GM12878 (cell line): Measurements from ENCODE around the gene GRIN2C. TPM values are rescaled to one million over a fixed set of nuclear protein-coding genes. Genes with fewer than 3 reads are reported as not detected.
A peak's percentile ranks its signal among the peaks of the same experiment; 100 is the strongest.

ENCODE experiments used
- ATAC-seq: fragments of 200-7000 bp; cut with Tn5 transposase; 3 replicates; pipeline ENCODE4 v1.9.1; 2020; ENCODE audit warnings: mild to moderate bottlenecking, moderate library complexity
- BruUV-seq: library from RNA; stranded (reverse); fragments of 400-500 nt; replicated peaks from 2 replicates; lab custom pipeline; 2021; lab: Mats Ljungman, UMichigan
- CTCF ChIA-PET: fragments of 300-600 bp; sonication (Branson Sonifier 250); formaldehyde crosslinking; extraction: SDS; loops from one replicate; lab custom pipeline; 2021; ENCODE audit warnings: inconsistent platforms; lab: Yijun Ruan, JAX
- POLR2A ChIA-PET: fragments of 350-600 bp; formaldehyde crosslinking; extraction: SDS; loops from one replicate; lab custom pipeline; 2021; ENCODE audit warnings: inconsistent platforms; lab: Charles Lee
- RAD21 ChIA-PET: fragments of 300-600 bp; sonication (Branson Sonifier 250); formaldehyde crosslinking; loops from one replicate; lab custom pipeline; 2023; ENCODE audit warnings: antibody characterized with exemption; ENCODE audit not compliant: unreplicated experiment; lab: Charles Lee
- SMC1A ChIA-PET: fragments of 300-600 bp; sonication (Branson Sonifier 250); formaldehyde crosslinking; loops from one replicate; lab custom pipeline; 2023; ENCODE audit not compliant: unreplicated experiment, uncharacterized antibody; lab: Charles Lee
- DNase-seq: peaks from one replicate; pipeline ENCODE4 v3.0.0-alpha.2; 2011; ENCODE audit warnings: low read depth, low spot score
- FAIRE-seq: peaks from 3 replicates; lab custom pipeline; 2011; peaks lifted over from hg19 to GRCh38; lab: Jason Lieb, UNC
- H2AFZ ChIP-seq: 2 replicates; pipeline ENCODE4 v1.6.0; 2011; ENCODE audit warnings: low read depth, low read length, control low read depth; ENCODE audit not compliant: control insufficient read depth
- H3K27ac ChIP-seq: 2 replicates; pipeline ENCODE4 v1.5.1; 2011; ENCODE audit warnings: control low read depth; ENCODE audit not compliant: control insufficient read depth, insufficient read depth
- H3K27me3 ChIP-seq, 2 experiments: replicated peaks in 1 of 2; 2 replicates each; pipeline versions ENCODE4 v1.6.0 to v1.6.1; 2011; ENCODE audit warnings: low read length in 1 of 2; ENCODE audit not compliant: control insufficient read depth in 2 of 2, insufficient read depth in 2 of 2
- H3K36me3 ChIP-seq, 2 experiments: 2 replicates each; pipeline ENCODE4 v1.5.1; 2011; ENCODE audit warnings: low read length in 1 of 2; ENCODE audit not compliant: control insufficient read depth in 2 of 2, insufficient read depth in 2 of 2
- H3K4me1 ChIP-seq: 2 replicates; pipeline ENCODE4 v1.6.1; 2011; ENCODE audit warnings: mild to moderate bottlenecking, low read length, moderate library complexity, mixed read lengths; ENCODE audit not compliant: control insufficient read depth, insufficient read depth
- H3K4me2 ChIP-seq: 2 replicates; pipeline ENCODE4 v1.6.0; 2011; ENCODE audit warnings: control low read depth; ENCODE audit not compliant: control insufficient read depth, insufficient read depth
- H3K4me3 ChIP-seq: fragments of 200-600 bp; sonication (generic); 2 replicates; pipeline ENCODE4 v1.5.1; 2016
- H3K79me2 ChIP-seq: 2 replicates; pipeline ENCODE4 v1.6.0; 2011; ENCODE audit warnings: low read length; ENCODE audit not compliant: control insufficient read depth, insufficient read depth
- H3K9ac ChIP-seq: 2 replicates; pipeline ENCODE4 v1.8.0; 2011; ENCODE audit warnings: low read length, control low read depth, mixed read lengths; ENCODE audit not compliant: control insufficient read depth, insufficient read depth
- H3K9me3 ChIP-seq: replicated peaks from 3 replicates; pipeline ENCODE4 v1.5.1; 2011; ENCODE audit warnings: mild to moderate bottlenecking, low read length; ENCODE audit not compliant: control insufficient read depth, insufficient read depth
- H4K20me1 ChIP-seq: 2 replicates; pipeline ENCODE4 v1.6.0; 2011; ENCODE audit not compliant: control insufficient read depth, insufficient read depth
- CHD1 ChIP-seq: IDR thresholded peaks from 2 replicates; pipeline ENCODE4 v1.6.1; 2012; ENCODE audit warnings: low read depth, low read length, improper control_type of control experiment
- DPF2 ChIP-seq: fragments of 450-650 bp; IDR thresholded peaks from 2 replicates; pipeline ENCODE4 v1.6.1; 2017; ENCODE audit warnings: mild to moderate bottlenecking
- EZH2 ChIP-seq: IDR thresholded peaks from 2 replicates; pipeline ENCODE4 v1.6.1; 2012; ENCODE audit warnings: low read depth, mild to moderate bottlenecking, control low read depth, inconsistent platforms, low read length, borderline replicate concordance; ENCODE audit not compliant: control insufficient read depth
- GATAD2B ChIP-seq: fragments of 450-650 bp; conservative IDR thresholded peaks from 2 replicates; pipeline ENCODE4 v1.6.1; 2017; ENCODE audit warnings: low read depth, mild to moderate bottlenecking, moderate library complexity
- IKZF1 ChIP-seq: fragments of 450-650 bp; conservative IDR thresholded peaks from 2 replicates; pipeline ENCODE4 v1.6.1; 2017; ENCODE audit warnings: antibody characterized with exemption, mild to moderate bottlenecking
- IRF4 ChIP-seq: IDR thresholded peaks from 2 replicates; pipeline ENCODE4 v1.6.1; 2011; ENCODE audit warnings: low read depth, low read length
- LARP7 ChIP-seq: fragments of 450-650 bp; IDR thresholded peaks from 2 replicates; pipeline ENCODE4 v1.6.1; 2017; ENCODE audit warnings: mild to moderate bottlenecking
- MEF2A ChIP-seq: IDR thresholded peaks from 2 replicates; pipeline ENCODE4 v1.6.1; 2011; ENCODE audit warnings: low read depth, mild to moderate bottlenecking, low read length, moderate library complexity; ENCODE audit not compliant: insufficient read depth
- MYB ChIP-seq: fragments of 150-350 bp; IDR thresholded peaks from 2 replicates; pipeline ENCODE4 v1.6.1; 2014; ENCODE audit warnings: mild to moderate bottlenecking, low read depth, low read length, borderline replicate concordance
- NBN ChIP-seq: fragments of 450-650 bp; IDR thresholded peaks from 2 replicates; pipeline ENCODE4 v1.6.1; 2016
- NKRF ChIP-seq: fragments of 450-650 bp; conservative IDR thresholded peaks from 2 replicates; pipeline ENCODE4 v1.6.1; 2017; ENCODE audit warnings: mild to moderate bottlenecking, moderate library complexity
- PML ChIP-seq: IDR thresholded peaks from 2 replicates; pipeline ENCODE4 v1.6.1; 2012; ENCODE audit warnings: low read length, inconsistent platforms
- SRF ChIP-seq, 2 experiments: IDR thresholded peaks; 2 replicates each; pipeline ENCODE4 v1.6.1; 2011; ENCODE audit warnings: low read depth in 2 of 2, low read length in 2 of 2, mild to moderate bottlenecking in 1 of 2, moderate library complexity in 1 of 2
- ZNF274 ChIP-seq: IDR thresholded peaks from one replicate; pipeline ENCODE4 v1.8.0; 2011; ENCODE audit not compliant: insufficient read length, insufficient read depth
- ZNF384 ChIP-seq: IDR thresholded peaks from 2 replicates; pipeline ENCODE4 v1.6.1; 2012; ENCODE audit warnings: low read depth, mild to moderate bottlenecking, low read length, improper control_type of control experiment, borderline replicate concordance
- WGBS: methylation state at CpG from one replicate; pipeline ENCODE4 v1.1.6; 2016; ENCODE audit warnings: low lambda C conversion rate; ENCODE audit not compliant: insufficient replicate concordance, insufficient coverage; ENCODE audit errors: missing lambda C conversion rate; 5-methylcytosine and 5-hydroxymethylcytosine counted together
- in situ Hi-C: fragments of 300-500 bp; cut with MboI; formaldehyde crosslinking; loops from 9 replicates; pipeline ENCODE4 v1.14.3; 2018; ENCODE audit warnings: mixed read lengths
- intact Hi-C: fragments of 100-400 bp; cut with micrococcal nuclease; formaldehyde crosslinking; loops from one replicate; pipeline ENCODE4 v1.14.2; 2022; ENCODE audit not compliant: unreplicated experiment
- polyA plus RNA-seq, 11 experiments: library from polyadenylated mRNA; depleted of rRNA in 4 of 11; unstranded in 6 of 11; stranded (reverse) in 5 of 11; fragments of >200 nt; fragmentation: Nextera tagmentation in 4 of 11; fragmentation: Illumina TruSeq in 1 of 11; extraction: Ambion mirVana in 4 of 11; extraction: Trizol in 1 of 11; gene quantifications; 1 replicate in 1 of 11; 2 replicates in 10 of 11; pipeline versions ENCODE4 v1.2.1 to v1.2.3, GENCODE V29; 2011 to 2016; ENCODE audit warnings: inconsistent platforms in 2 of 11, missing spikeins in 2 of 11, low read depth in 1 of 11
- total RNA-seq, 4 experiments: library from RNA; depleted of rRNA in 3 of 4; stranded (reverse); fragments of >200 nt in 3 of 4; fragmentation: Illumina TruSeq in 1 of 4; extraction: Trizol in 1 of 4; gene quantifications; 2 replicates each; pipeline versions ENCODE4 v1.2.1 to v1.2.3, GENCODE V29; 2013 to 2021
- TF ChIP-seq, protein P1 (sequence below): fragments of 450-650 bp; IDR thresholded peaks from 2 replicates; pipeline ENCODE4 v1.6.1; 2017; ENCODE audit warnings: mild to moderate bottlenecking

GRIN2C gene
- total and polyA plus RNA-seq, 10 of the 15 experiments (the other 5 are each of a cell fraction or from before 2014, with no cell fraction given) = 0.01 to 0.20 (median 0.11) TPM; not detected in 2

DNA sequence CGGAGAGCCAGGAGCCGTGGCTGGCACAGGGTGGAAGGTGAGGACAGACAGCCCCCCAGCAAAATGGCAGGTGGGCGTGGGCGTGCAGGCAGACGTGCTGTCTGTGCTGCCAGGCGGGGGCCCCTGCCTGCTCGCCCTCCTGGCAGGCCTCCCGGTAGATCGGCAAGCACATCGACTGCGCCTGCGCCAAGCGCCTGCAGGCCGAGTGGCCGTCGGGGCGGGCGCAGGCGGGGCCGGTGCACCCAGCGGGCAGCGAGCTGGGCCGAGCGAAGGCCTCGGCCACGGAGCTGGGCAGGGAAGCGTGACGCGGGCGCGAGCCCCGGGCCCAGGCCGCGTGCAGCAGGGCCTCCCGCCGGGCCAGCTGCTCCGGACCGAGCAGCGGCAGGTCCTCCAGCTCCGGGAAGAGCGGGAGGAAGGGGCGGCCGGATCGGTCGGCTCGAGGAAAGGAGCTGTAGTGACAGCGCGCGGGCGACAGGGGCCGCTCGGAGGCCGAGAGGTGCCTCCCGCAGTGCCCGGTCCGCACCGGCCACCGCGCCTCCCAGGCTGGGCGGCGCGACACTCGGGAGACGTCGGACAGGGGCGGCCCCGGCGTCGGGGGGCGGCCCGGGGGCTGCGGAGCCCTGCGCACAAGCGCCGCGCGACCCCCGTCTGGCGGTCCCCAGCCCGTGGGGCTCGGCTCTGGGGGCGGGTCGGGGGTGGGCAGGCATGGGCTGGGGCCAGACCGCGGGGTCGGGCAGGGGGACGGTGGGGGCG lies 16.9 kb downstream of the GRIN2C start (continued):
- TF ChIP-seq IKZF1 (peak; percentile 73), CHD1 (no peak), EZH2 (no peak), PML (no peak), GATAD2B (0 out of 2 replicates have a peak, but pooled peaks have one; percentile 33)

- Histone ChIP-seq H3K9ac (no peak overlapping the region), H3K4me2 (no peak overlapping the region), H3K4me1 (peaks cover 4% of the 10 kb centered on the region), H2AFZ (no peak overlapping the region), H3K9me3 (no peaks in the 10 kb centered on the region), H3K4me3 (no peak overlapping the region), H3K36me3 (no peaks in the 10 kb centered on the region; a peak in 1 of 4 replicates), H3K79me2 (no peaks in the 10 kb centered on the region), H3K27ac (no peak overlapping the region), H3K27me3 (no peaks in the 10 kb centered on the region), H4K20me1 (no peaks in the 10 kb centered on the region)
- in situ Hi-C loops (no loop called here), intact Hi-C loops (no loop called here)
- FAIRE-seq (no peak), ATAC-seq (no peak), DNase-seq (no peak)
- POLR2A ChIA-PET = no interaction called here
- no TSS peak for BruUV-seq
- CTCF ChIA-PET = interaction anchor here (0.7 to 1.6 kb wide), 3 partner anchors 20 to 51 kb away, joined by 4 read pairs; no protein-coding TSS in a partner anchor
- 54% methylated on average over 8 of the region's 8 CpGs for WGBS
- TF ChIP-seq ZNF384 (no peak), MYB (no peak), LARP7 (no peak), SRF (IDR thresholded peaks at IDR 0.05; ENCODE audit: low read depth in 2 of 2, low read length in 2 of 2) (no peak), MEF2A (no peak), NKRF (no peak), ZNF274 (no peak), DPF2 (no peak), NBN (no peak), IRF4 (no peak)
- TF ChIP-seq, protein P1, sequence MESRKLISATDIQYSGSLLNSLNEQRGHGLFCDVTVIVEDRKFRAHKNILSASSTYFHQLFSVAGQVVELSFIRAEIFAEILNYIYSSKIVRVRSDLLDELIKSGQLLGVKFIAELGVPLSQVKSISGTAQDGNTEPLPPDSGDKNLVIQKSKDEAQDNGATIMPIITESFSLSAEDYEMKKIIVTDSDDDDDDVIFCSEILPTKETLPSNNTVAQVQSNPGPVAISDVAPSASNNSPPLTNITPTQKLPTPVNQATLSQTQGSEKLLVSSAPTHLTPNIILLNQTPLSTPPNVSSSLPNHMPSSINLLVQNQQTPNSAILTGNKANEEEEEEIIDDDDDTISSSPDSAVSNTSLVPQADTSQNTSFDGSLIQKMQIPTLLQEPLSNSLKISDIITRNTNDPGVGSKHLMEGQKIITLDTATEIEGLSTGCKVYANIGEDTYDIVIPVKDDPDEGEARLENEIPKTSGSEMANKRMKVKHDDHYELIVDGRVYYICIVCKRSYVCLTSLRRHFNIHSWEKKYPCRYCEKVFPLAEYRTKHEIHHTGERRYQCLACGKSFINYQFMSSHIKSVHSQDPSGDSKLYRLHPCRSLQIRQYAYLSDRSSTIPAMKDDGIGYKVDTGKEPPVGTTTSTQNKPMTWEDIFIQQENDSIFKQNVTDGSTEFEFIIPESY = no peak
- SMC1A ChIA-PET = no interaction called here
- RAD21 ChIA-PET = no interaction called here
Observed at GRCh38 chr17:74842146-74842598, 17.5 kb downstream of the GRIN2C start.
